ENCODE results near the gene PFKFB4.
A peak's percentile ranks its signal among the peaks of the same experiment; 100 is the strongest.

The PFKFB4 gene

DNA sequence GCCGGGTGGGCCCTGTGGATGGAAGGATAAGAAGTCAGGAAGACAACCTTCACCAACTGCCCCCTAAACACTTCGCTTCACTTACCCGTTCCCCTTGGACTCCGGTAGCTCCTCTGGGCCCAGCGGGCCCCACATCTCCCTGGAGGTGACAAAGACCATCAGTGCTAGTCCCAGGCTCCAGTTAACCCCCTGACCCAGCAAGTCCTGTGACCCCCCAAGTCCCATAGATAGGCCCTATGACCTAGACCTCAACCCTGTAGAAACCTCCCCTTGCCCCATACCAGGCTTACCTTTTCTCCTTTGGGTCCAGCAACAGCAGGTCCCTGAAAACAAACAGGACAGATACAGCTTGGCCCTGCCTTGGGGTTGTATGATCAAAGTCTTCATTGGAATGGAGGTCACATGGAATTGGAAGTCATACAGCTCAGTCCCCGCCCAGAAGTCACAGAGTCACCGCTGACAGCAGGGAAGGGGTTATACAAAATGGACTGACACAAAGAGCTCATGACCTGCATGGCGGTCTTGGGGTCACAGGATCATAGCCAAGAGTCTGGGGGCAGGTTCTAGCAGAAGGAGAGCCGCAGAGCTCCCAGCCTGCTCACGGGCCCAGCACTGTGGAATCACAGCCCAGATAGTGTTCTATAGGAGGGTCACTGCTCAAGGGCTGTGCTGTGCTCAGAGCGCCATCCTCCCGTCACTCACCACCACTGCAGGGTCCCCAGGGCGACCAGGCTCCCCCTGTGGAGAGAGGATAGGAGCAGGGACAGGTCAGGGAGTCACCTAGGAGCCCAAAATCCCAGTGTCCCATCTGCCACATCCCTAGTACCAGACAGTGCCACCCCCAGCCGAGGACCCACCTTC is 25.2 kb upstream of the PFKFB4 start:
- no peak for DNase-seq

DNA sequence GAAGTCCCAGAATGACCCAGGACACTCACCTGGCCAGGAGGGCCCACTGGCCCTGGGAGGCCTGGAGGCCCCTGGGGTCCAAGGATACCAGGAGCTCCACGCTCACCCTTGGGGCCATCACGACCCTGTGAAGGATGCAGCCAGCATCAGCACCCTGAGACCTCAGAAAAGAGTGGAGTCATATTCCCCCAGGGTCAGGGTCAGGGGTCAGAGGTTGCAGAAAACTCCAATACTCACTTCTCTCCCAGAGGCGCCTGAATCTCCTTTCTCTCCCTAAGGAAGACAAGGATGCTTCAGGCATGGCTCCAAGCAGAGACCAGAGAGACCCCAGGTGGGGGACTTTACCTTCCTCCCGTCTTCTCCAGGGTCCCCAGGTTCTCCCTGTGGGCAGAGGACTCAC is 20.0 kb upstream of the PFKFB4 start:
- no peak for DNase-seq

DNA sequence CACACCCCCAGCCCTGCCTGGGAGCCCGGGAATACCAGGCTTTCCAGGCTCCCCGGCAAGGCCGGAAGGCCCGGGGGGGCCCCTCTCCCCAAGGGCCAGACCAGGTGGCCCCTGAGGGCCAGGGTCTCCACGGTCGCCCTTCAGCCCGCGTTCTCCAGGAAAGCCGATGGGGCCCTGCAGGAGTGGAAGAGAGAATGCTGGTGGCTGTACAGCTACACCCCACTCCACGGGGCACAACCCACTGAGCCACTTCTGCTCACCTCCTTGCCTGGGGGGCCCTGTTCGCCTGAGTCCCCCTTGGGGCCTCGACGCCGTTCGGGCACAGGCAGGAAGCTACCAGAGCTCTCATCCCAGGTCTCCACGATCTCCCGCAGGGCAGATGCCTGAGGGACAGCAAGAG is 18.8 kb upstream of the PFKFB4 start:
- DNase-seq, result no peak

DNA sequence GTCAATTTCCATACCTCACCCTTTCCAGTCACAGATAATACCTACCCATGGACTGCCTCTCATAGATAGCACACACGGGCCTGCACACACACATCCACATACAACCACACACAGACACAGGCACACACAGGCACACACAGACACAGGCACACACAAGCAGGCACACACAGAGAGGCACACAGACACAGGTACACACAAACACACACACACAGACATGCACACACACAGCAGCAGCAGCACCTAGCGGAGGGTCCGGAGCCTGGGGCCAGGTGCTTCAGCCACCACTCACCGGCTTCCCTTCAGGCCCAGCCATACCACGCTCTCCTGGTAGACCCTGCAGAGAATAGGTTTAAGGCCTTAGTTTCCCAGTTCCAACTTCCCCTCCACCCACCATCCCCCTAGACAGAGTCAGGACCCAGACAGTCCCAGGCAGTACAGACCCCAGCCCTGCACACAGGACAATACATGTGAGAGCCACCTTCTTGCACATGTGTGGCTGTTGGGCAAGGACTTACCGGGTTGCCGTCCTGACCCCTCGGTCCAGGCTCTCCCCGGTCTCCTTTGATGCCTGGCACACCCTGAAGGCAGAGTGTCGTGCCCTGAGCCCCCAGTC is 17.5 kb upstream of the PFKFB4 start:
- DNase-seq, result no peak

DNA sequence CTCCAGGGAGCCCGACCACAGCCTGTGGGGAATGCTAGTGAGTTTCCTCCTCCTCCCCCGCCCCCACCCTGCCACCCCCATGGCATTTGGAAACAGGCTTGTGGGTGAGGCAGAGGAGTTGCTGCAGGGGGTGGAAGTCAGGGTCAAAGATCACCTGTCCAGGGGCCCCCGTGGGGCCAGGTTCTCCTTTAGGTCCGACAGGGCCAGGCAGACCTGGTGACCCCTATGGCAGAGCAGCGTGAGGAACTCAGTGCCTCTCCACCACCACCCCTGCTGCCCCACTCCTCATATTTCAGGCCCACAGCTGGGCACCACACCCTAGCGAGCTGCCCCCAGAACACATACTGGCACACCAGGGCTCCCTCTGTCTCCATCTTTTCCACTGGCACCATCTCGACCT is 15.9 kb upstream of the PFKFB4 start:
- no peak for DNase-seq

DNA sequence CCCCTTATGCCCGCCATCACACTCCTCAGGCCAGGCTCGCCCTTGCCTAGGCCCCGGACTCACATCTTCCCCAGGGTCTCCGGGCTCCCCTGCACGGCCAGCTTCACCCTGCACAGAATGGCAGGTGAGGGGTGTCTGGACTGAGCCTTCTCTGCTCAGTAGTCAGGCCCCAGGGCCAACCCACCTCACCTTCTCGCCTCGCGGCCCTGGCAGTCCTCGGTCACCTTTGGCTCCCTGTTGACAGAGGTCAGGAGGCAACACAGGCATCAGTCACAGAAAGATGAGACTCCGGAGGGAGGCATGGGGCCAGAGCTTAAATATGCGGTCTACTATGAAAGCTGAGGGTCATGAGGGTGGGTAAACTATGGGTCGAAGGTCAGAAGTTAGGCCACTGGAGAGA is 15.3 kb upstream of the PFKFB4 start:
- DNase-seq, result no peak

DNA sequence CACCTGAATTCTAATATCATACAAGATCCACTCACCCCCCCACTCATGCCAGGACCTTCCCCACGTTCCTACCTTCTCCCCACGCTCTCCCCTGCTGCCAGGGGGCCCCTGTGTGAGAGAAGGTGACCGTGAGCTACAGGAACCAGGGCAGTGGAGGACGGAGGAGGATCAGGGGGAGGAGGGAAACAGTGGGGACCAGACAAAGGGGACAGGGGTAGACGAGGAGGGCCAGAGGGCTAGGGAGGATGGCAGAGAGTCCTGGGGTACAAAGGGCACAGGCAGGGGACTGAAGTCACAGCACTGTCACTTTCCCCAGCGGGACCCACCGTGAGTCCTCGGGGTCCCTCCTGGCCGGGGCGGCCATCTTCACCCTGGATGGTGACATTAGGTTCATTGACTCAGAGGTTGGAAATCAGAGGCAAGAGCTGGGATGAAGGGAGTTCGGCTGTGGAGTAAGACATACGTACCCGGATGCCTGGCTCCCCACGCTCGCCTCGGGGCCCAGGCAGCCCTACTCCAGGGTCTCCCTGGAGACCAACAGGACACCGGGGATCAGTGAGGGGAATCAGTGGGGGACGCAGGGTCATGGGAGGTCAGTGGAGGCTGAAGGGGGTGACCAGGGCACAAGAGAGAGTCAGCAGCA is 13.3 kb upstream of the PFKFB4 start:
- DNase-seq, result no peak

DNA sequence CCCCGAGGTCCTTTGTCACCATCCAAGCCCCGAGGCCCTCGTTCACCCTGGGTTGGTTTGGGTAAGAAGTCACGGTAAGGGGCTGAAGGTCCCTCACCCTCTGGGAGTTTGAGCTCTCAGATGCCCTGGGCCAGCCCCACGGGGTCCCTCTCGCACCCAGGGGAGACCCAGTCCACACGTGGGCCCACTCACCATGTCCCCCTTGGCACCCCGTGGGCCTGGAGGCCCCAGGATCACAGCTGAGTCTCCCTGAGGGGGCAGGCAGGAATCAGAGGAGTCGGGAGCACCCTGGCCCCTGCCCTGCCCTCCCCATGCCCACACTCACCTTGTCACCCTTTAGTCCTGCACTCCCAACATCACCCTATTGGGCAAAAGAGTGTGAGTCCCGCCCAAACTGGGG is 12.8 kb upstream of the PFKFB4 start:
- DNase-seq, result no peak

DNA sequence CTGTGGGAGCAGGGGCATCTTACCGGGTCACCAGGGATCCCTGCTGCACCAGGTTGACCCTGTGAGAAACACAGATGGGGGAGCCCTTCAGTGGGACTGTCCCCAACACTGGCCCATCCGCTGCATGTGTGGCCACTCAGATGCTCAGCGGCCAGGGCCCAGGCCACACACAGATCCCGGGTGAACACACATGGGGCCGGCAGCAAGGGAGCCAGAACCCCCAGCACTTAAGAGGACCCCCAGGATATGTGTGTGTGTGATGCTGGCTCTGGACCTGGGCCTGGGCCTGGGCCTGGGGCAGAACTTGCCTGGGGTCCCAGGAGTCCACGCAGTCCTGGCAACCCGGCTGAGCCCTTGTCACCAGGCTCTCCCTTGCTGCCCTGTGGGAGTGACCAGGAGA is 11.9 kb upstream of the PFKFB4 start:
- DNase-seq, result no peak

DNA sequence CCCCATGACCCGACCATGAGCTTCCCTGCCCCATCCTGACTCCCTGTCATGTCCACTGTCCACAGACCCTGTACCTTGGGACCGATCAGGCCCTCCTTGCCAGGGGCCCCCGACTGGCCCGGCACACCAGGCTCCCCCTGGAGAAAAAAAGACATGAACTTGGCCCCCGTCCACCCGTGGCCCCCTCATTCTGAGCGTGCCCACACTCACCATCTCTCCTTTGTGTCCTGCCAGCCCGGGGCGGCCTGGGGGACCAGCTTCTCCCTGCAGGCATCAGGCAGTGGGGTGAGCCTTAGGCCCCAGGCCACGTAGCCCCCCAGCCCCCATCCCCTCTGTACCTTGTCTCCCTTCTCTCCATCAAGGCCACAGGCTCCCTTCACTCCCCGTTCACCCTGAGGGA is 10.9 kb upstream of the PFKFB4 start:
- no peak for DNase-seq

DNA sequence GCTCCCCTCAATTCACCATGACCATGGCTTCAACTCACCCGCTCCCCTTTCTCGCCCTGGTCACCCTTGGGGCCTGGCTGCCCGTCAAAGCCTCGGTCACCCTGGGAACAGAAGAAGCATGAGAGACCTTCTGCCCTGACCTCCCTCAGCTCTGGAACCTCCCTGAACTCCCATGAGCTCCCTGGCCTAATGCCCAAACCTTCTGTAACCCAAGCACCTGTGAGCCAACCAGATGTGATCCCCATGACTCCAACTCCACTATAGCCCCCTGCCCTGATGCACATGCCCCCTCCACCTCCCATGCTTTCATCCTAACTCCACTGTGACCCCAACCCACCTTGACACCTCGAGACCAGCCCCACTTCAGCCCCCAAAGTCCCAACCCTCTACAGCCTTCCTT is 10.5 kb upstream of the PFKFB4 start:
- no peak for DNase-seq

DNA sequence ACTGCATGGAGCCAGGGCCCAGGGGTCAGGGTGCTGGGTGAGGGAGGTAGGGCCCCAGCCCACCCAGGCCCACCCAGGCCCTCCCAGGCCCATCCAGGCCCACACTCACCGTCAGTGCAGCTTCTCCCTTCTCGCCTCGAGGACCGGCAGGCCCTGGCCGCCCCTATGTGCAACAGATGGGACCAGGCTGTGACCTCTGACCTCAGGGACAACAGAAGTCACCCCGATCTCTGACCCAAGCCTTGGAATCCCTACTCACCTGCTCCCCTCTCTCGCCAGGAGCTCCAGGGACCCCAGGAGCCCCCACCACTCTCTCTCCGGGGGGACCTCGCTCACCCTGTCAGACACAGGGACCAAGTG is 9.8 kb upstream of the PFKFB4 start:
- DNase-seq, result no peak

DNA sequence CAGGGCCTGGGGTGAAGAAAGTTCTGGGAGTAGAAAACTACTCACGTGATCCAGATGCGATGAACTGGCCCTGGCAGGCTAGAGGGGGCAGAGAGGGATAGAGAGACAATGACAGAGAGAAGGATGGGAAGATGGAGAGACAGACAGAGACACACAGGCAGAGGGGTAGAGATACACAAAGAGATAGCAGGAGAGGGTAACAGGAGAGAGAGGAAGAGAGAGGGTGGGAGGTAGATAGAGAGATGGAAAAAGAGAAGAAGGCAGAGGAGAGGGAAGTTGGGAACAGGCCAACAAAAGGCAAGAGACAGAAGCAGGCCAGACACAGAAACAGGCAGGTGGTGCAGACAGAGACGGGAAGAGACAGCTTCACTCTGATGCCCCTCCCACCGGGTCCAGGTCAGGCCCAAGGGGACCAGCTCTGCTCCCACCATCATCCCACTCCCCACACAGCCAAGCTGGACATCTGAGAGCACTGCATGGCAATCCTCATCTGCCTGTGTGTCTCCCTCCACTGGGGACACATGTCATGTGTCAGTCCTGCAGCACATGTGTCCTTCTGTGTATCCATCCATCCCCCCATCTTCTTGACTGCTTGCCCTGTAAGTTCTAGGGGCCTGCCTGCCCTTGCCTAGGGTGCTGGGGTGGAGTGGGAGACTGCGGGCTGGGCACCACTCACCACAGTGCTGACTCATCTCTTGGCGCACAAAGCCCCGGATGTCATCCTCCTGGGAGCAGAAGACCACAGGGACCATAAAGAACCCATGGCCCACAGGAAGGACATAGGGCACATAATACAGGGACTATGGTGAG is 9.2 kb upstream of the PFKFB4 start:
- peak; percentile 57 to 63 for DNase-seq

DNA sequence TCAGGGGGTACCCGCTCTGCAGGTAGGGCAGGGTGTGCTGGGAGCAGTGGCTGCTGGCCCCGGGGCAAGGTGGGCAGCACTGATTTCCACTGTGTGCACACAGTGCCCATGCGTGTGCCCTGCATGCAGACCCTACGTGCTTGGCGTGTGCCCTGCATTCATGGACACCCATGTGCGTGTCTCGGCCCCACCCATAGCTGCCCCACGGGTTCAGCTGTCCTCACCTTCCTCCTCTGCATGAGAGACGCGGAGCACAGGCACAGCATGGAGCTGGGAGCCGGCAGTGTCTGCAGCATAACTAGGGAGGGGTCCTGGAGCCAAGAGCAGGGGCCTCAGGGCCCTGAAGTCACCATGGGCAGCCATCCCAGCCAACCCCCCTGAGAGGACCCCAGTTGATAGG is 8.6 kb upstream of the PFKFB4 start:
- no peak for DNase-seq

DNA sequence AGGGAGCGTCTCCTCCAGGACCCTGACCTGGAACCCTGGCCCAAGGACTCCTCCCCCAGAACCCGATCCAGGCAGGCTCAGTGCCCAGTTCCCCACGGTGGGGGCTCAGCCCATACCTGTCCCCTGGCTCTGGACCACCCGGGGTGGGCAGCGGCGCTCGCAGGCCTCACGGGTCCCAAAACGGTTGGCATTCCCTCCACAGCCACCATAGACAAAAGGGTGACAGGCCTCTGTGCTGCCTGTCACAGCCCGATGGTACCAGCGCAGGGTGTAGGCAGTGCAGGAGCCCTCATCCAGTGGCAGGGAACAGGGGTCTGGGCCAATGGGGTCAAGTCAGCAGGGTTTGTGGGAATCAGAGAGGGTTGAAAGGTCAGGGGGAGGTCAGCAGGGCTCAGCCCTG is 8.1 kb upstream of the PFKFB4 start:
- DNase-seq, result no peak

DNA sequence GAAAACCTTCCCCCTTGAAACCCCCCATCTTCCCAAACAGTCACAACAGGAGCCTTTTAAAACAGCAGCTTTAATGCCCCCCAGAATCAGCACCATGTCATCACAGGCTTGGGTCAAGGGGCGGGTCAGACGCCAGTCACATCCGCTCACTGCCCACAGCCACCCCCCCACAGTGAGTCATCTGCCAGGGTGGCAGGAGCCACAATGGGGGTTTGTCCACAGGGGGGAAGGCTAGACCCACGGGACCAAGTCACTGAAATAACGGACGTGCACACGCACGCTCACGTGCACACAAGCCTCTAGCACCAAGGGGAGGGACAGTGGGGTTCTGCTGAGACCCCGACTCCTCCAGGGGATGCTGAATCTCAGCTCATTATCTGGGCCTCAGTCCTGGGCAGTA is 7.4 kb upstream of the PFKFB4 start:
- peak; percentile 68 to 76 for DNase-seq

DNA sequence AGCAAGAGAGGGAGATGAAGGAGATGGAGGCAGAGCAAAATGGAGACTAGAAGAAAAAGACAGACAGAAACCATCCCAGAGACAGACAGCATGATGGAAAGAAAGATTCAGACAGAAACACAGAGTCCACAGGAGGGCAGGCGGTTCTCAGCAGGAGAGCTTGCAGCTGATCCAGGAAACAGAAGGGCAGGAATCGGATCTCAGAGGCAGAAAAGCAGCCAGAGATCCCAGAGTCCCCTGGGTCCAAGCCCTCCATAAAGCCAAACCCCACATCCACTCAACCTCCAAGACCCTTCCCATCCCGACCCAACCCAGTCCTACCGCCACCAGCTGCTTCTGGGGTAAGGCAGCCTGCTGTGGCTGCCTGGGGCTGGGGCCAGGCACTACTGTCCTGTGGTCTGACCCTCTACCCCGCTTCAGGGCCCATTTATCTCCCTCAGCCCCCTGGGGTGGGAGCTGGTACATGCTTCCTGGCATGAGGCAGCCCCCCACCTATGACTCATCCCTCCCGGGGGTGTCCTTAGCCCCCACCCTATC is 6.8 kb upstream of the PFKFB4 start, which contains the start of gene UCN2:
Gene UCN2 (minus strand): TSS at position 400 of the 537 bp plus-strand sequence. CDS start 657 bp downstream, outside the sequence.
- DNase-seq, result no peak

DNA sequence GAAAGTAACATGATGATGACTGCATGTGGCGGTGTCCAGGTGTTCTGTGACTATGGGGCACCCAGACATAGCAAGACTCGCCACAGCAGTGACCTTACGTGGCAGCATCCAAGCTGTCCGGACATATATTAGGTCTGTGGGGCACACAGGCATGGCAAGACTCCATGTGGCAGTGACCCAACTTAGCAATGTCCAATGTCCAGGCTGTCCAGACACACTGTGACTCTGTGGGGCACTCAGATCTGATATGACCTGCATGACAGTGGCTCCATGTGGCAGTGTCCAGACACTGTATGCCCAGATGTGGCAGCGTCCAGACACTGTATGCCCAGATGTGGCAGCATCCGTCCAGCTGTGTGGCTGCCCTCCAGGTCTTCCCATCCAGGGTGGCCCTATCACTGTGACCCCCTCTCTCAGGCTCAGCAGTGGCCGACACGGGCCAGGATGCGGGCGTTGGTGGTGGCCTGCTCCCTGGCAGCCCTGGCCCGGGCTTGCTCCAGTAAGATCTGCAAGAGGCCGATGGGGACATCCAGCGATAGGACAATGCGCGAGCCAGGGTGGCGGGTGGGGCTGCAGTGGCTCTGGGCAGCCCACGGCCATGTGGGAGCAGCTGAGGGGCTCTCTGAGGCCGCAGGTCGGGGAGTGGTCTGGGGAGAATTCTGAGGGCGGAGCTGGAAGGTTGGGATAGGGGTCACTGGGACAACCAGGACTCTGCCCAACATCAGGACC is 5.9 kb upstream of the PFKFB4 start:
- DNase-seq, result no peak

DNA sequence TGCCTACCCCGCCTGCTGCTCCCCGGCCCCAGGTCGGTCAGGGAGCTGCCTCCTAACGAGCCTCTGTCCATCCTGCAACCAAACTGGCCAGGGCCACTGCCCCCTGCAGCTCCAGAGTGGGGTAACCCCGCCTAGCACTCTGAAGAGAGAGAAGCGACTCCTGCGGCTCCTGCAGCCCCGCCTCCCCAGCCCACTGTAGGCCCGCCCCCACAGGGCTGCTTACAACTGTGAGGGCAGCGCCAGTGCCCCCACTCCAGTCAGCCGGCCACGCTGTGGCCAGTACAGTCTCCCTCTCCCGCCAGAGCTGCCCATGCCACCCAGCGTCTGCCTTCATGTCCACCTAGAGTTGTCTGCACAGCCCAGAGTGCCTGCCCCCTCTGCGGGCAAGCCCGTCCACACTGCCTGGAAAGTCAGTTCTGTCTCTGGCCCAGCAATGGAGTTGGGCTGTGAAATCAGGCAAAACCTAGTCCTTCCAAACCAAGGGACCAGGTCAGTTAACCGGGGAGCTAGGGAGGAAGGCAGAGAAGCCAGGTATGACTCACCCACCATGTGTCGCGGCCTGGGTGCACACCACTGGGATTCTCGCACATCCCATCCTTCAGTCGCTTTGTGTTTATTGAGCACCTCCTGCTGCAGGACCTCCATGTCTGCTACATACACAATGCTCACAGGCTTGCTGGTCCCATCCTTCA is 4.6 kb upstream of the PFKFB4 start:
- no peak for DNase-seq

DNA sequence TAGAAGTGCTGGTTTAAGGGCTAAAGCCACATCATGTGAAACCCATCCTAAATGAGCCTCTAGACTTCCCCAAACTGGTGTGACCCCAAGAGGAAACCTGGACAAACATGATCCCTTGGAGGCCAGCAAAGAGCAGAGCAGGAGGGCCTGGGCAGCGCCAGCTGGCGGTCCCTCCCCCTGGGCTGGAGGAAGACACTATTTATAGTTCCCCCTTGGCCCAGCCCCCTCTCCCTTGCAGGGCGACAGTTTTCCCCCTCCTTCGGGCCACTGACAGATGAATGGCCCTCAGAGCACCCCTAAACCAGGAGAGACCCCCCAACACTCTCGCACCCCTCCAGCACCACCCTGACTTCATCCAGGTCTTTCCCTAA is 4.0 kb upstream of the PFKFB4 start:
- no peak for DNase-seq

DNA sequence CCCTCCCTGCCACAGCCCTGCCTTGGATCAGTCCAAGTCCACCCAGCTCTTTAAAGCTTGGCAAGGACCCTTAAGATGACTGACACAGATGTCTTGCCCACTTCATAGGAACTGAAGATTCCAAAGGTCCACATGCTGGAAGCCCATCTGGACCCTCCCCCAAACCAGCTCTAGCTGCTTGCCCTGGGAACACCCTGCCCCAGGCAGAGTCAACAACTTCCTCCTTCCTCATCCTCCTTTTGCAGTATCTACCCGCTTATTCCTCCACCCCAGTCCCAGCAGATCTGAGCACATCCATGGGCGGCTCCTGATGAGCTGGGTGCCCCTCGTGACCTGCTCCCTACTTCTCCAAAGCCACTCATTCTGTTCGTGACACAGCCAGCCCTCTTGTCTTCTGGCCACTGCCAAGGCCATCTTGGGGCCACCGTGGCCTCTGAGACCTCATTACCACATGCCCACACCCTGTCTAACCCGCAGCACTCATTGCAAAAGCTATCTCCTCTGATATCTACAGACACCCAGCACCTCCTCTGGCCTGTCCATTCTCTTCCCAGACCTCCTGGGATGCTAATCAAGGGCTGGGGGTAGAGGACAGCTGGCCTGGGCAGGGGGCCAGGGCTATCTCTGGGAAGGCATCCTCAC is 2.0 kb upstream of the PFKFB4 start:
- DNase-seq, result peak; percentile 80 to 96
